GM12874 (cell line): Measurements from ENCODE around the gene CHRNB2.

Experiments
- TF ChIP-seq, protein P1 (sequence below): IDR thresholded peaks from 2 replicates; pipeline ENCODE4 v1.5.1; 2011; ENCODE audit warnings: low read depth, mild to moderate bottlenecking, control low read depth, low read length, moderate library complexity; ENCODE audit not compliant: insufficient read depth

Gene CHRNB2

DNA sequence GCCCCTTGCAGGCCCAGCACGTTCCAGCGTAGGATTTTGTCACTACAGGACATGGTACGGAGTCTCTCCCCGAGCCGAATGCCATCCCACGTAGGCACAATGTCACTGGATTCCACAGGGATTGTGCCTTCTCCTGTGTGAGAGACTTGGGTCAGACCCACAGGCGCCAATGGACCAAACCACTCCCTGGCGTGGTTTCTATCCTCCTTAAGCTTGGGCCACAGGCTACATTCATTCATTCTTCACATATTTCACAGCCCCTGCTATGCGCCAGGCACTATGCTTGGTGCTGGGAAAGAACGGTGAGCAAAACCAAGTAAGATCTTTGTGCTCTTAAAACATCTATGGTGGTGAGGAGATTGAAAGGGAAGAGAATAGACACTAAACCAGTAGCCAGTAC lies 18.7 kb downstream of the CHRNB2 start:
- TF ChIP-seq, protein P1, sequence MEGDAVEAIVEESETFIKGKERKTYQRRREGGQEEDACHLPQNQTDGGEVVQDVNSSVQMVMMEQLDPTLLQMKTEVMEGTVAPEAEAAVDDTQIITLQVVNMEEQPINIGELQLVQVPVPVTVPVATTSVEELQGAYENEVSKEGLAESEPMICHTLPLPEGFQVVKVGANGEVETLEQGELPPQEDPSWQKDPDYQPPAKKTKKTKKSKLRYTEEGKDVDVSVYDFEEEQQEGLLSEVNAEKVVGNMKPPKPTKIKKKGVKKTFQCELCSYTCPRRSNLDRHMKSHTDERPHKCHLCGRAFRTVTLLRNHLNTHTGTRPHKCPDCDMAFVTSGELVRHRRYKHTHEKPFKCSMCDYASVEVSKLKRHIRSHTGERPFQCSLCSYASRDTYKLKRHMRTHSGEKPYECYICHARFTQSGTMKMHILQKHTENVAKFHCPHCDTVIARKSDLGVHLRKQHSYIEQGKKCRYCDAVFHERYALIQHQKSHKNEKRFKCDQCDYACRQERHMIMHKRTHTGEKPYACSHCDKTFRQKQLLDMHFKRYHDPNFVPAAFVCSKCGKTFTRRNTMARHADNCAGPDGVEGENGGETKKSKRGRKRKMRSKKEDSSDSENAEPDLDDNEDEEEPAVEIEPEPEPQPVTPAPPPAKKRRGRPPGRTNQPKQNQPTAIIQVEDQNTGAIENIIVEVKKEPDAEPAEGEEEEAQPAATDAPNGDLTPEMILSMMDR = no peak

DNA sequence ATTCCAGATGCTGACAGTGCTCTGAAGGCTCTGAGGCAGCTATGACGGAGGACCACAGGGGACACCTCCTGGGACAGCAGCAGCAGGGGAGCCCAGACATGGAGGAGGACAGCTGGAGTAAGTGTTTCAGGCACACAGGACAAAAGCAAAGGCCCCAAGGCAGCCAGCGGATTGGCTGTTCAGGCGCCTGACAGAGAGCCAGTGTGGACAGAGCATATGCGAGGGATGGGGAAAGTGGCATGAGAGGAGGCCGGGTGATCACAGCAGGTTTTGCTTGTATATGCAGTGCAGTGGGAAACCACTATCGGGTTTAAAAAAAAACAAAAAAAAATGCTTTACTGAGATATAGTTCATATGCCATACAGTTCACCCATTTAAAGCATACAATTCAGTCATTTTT lies 19.1 kb downstream of the CHRNB2 start:
- TF ChIP-seq, protein P1 = no peak

DNA sequence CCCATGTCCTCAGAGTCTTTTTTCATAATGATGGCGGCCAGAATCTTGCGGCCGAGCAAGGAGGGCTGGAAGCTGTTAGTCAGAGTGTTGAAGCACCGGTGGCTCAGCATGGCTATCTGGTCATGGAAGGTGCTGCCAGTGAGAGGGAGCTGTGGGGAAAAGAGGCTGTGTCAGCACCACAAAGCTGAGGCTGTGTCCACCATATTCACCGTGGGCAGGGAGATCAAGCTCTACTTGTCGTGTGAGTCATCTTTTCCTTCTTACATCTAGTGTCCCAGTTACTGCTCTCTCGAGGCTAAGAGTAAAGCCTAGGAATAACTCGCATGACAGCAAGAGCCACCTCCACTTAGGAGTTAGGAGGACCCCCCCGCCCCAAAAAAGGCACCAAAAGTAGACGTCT lies 22.2 kb downstream of the CHRNB2 start:
- TF ChIP-seq, protein P1 = no peak

DNA sequence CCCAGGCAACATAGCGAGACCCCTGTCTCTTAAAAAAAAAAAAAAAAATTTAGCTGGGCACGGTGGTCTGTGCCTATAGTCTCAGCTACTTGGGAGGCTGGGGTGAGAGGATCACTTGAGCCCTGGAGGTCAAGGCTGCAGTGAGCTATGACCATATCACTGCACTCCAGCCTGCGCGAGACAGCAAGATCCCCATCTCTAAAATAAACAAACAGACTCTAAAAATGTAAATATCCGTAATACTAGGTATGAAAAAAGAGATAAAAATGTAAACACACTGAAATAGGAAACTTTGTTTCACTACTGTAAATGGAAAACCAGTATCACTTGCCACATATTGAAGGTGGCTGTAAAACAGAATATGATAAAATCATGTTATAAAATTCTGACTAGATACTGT lies 23.2 kb downstream of the CHRNB2 start:
- TF ChIP-seq, protein P1 = no peak

DNA sequence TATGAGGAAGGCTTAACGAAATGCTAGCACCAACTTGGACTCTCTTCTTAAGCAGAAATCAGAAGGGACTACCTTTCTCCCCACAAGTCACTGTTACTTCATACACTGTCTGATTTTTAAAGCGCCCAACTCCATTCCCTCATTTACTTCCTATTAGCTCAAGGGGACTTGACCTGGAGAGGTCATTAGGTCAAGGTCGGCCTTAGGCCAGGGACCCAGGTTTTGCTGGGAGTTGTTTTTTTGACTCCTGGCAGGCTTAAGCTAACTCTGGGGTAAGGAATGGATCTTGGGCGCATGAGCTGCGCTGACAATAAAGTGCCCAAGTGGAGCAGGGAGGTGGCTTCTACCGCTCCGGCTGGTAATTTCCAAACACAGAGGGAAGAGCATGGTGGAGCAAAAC lies 23.6 kb downstream of the CHRNB2 start:
- TF ChIP-seq, protein P1 = no peak

DNA sequence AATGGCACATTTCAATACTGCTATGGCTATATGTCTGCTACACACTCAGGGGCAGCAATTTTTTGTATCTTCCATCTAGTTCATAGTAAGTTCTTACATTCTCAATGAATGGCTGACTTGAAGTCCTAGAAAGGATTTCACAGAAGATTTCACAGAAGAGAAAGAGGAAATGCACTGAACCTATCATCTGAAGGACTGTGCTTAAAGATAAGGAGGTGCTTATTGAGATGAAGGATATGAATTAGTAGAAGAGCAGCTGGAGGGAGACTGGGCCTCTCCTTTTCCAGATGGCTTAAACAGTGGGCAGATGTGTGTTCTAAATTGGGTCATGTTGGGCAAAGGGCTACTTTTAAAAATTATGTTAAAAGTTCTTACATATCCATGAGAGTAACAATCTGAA lies 25.8 kb downstream of the CHRNB2 start:
- TF ChIP-seq, protein P1 = no peak

DNA sequence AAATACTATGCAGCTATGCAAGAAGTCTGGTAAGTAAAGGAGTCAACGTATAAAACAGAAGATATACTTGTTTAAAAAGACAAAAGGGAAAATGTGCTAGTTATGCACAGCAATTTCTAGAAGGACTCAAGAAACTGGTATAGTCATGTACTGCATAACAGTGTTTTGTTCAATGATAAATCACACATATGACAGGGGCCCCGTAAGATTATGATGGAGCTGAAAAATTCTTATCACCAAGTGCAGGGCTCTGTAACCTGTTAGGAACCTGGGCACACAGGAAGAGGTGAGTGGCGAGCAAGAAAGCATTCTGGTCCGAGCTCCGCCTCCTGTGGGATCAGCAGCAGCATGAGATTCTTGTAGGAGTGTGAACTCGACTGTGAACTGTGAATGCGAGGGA lies 27.2 kb downstream of the CHRNB2 start:
- TF ChIP-seq, protein P1 = no peak

DNA sequence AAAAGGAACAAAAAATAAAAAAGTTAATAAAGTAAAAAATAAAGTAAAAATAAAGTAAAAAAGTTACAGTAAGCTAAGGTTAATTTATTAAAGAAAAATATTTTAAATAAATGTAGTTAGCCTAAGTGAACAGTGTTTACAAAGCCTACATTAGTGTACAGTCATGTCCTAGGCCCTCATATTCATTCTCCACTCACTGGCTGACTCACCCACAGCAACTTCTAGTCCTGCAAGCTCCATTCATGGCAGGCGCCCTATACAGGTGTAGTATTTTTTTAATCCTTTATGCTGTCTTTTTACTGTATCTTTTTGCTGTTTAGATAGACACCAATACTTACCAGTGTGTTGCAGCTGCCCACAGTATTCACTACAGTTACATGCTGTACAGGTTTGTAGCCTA lies 28.0 kb downstream of the CHRNB2 start:
- TF ChIP-seq, protein P1 = no peak
